GM21619 (cell line): ENCODE results near the gene SLC15A3.

Experiments
- ATAC-seq: cut with Tn5 transposase; IDR thresholded peaks from one replicate; pipeline ENCODE4 v1.9.1; 2021; ENCODE audit not compliant: unreplicated experiment

Gene SLC15A3

GRCh38 chr11:60932605-60933356 is 19.2 kb downstream of the SLC15A3 start:
- ATAC-seq = no peak

- no peak for ATAC-seq
Observed at GRCh38 chr11:60931917-60932316, 20.1 kb downstream of the SLC15A3 start.

- ATAC-seq = no peak
Observed at GRCh38 chr11:60930394-60930793, 21.6 kb downstream of the SLC15A3 start.

GRCh38 chr11:60929764-60930163 is 22.2 kb downstream of the SLC15A3 start:
- no peak for ATAC-seq

GRCh38 chr11:60928563-60929001 is 23.4 kb downstream of the SLC15A3 start:
- ATAC-seq = no peak

GRCh38 chr11:60927600-60927999 is 24.4 kb downstream of the SLC15A3 start:
- ATAC-seq = no peak

- no peak for ATAC-seq
Observed at GRCh38 chr11:60927061-60927592, 24.8 kb downstream of the SLC15A3 start.

- no peak for ATAC-seq
Observed at GRCh38 chr11:60926500-60926899, 25.5 kb downstream of the SLC15A3 start.

GRCh38 chr11:60925868-60926267 is 26.1 kb downstream of the SLC15A3 start:
- ATAC-seq = no peak

- ATAC-seq = no peak
Observed at GRCh38 chr11:60924906-60925853, 26.8 kb downstream of the SLC15A3 start.

GRCh38 chr11:60924110-60924905 is 27.7 kb downstream of the SLC15A3 start, which contains the start of gene TMEM132A:
Gene TMEM132A, plus strand, starts transcription at chr11:60924460. Its CDS starts 174 bp downstream, at chr11:60924634.
- no peak for ATAC-seq

- no peak for ATAC-seq
Observed at GRCh38 chr11:60923800-60924109, 28.2 kb downstream of the SLC15A3 start.

- ATAC-seq = no peak
Observed at GRCh38 chr11:60923326-60923725, 28.6 kb downstream of the SLC15A3 start.

- ATAC-seq = no peak
Observed at GRCh38 chr11:60922906-60923305, 29.1 kb downstream of the SLC15A3 start.

- no peak for ATAC-seq
Observed at GRCh38 chr11:60921777-60922335, 30.1 kb downstream of the SLC15A3 start.

- no peak for ATAC-seq
Observed at GRCh38 chr11:60921259-60921658, 30.7 kb downstream of the SLC15A3 start.

GRCh38 chr11:60919956-60920355 is 32.0 kb downstream of the SLC15A3 start:
- ATAC-seq = no peak

- ATAC-seq = no peak
Observed at GRCh38 chr11:60919320-60919719, 32.7 kb downstream of the SLC15A3 start.

GRCh38 chr11:60918939-60919265 is 33.1 kb downstream of the SLC15A3 start:
- ATAC-seq = no peak

- ATAC-seq = no peak
Observed at GRCh38 chr11:60918251-60918938, 33.6 kb downstream of the SLC15A3 start.
